Ovary (tissue), 3 donors: Measurements from ENCODE around the gene CBX6.

Source experiments
- CTCF ChIP-seq, 3 donors: fragments of 450-650 bp in 2 of 3; fragments of 200-600 bp in 1 of 3; IDR thresholded peaks; one replicate each; pipeline versions ENCODE4 v1.5.1 to v1.8.0; 2016 to 2022; ENCODE audit warnings: antibody characterized with exemption in 3 of 3, mild to moderate bottlenecking in 1 of 3
- EP300 ChIP-seq: sonication (generic); formaldehyde crosslinking; IDR thresholded peaks from one replicate; pipeline ENCODE4 v1.6.1; 2017; ENCODE audit warnings: antibody characterized with exemption
- POLR2A ChIP-seq: fragments of 450-650 bp; IDR thresholded peaks from one replicate; pipeline ENCODE4 v1.6.1; 2017; ENCODE audit warnings: antibody characterized with exemption, mild to moderate bottlenecking, moderate library complexity
- donor health status: DM: no; HTN: no; CAD: no.

- TF ChIP-seq CTCF (IDR thresholded peaks at IDR 0.05) (no peak), POLR2A (no peak), EP300 (no peak)
Measured at GRCh38 chr22:38845004-38845740, 26.8 kb downstream of the CBX6 start.
